CD14-positive monocyte (primary cell): ENCODE results near the gene LRR1. TPM values are rescaled to one million over a fixed set of nuclear protein-coding genes. Genes with fewer than 3 reads are reported as not detected.
A peak's percentile ranks its signal among the peaks of the same experiment; 100 is the strongest.

ENCODE experiments used
- DNase-seq, 3 donors: peaks; one replicate each; pipeline ENCODE4 v3.0.0-alpha.2; 2011 to 2022
- H2AFZ ChIP-seq: 2 replicates; pipeline ENCODE4 v1.6.0; 2012; ENCODE audit warnings: mild to moderate bottlenecking, low read depth, low read length, inconsistent platforms; ENCODE audit not compliant: insufficient read depth, poor library complexity, severe bottlenecking
- H3K27ac ChIP-seq, 2 donors: 1 replicate in 1 of 2; 2 replicates in 1 of 2; pipeline ENCODE4 v1.5.1; 2012 to 2013; ENCODE audit warnings: low read length in 2 of 2, control low read depth in 1 of 2, inconsistent platforms in 1 of 2, low read depth in 1 of 2, mild to moderate bottlenecking in 1 of 2
- H3K27me3 ChIP-seq, 2 donors: one replicate each; pipeline versions ENCODE4 v1.6.0 to v1.6.1; 2011 to 2013; ENCODE audit warnings: low read length in 2 of 2; ENCODE audit not compliant: control insufficient read depth in 2 of 2, insufficient read depth in 2 of 2
- H3K36me3 ChIP-seq, 2 donors: replicated peaks in 1 of 2; 1 replicate in 1 of 2; 2 replicates in 1 of 2; pipeline versions ENCODE4 v1.5.1 to v1.6.1; 2012 to 2013; ENCODE audit warnings: low read length in 2 of 2, control low read depth in 1 of 2, inconsistent platforms in 1 of 2, mild to moderate bottlenecking in 1 of 2; ENCODE audit not compliant: insufficient read depth in 2 of 2, control insufficient read depth in 1 of 2
- H3K4me1 ChIP-seq, 2 donors: 1 replicate in 1 of 2; 2 replicates in 1 of 2; pipeline versions ENCODE4 v1.5.1 to v1.6.1; 2012 to 2013; ENCODE audit warnings: low read length in 2 of 2, control low read depth in 1 of 2, inconsistent platforms in 1 of 2, mild to moderate bottlenecking in 1 of 2, moderate library complexity in 1 of 2; ENCODE audit not compliant: insufficient read depth in 2 of 2, control insufficient read depth in 1 of 2
- H3K4me2 ChIP-seq: replicated peaks from 2 replicates; pipeline ENCODE3; 2012; ENCODE audit warnings: low read length, moderate library complexity, mild to moderate bottlenecking; ENCODE audit not compliant: poor library complexity, severe bottlenecking; ENCODE audit errors: extremely low read depth
- H3K4me3 ChIP-seq, 3 experiments: fragments of 200-600 bp in 1 of 3; sonication (generic) in 1 of 3; replicated peaks in 1 of 3; 1 replicate in 2 of 3; 2 replicates in 1 of 3; pipeline ENCODE4 v1.5.1; 2011 to 2013; ENCODE audit warnings: low read length in 3 of 3, mild to moderate bottlenecking in 3 of 3, control low read depth in 2 of 3, low read depth in 2 of 3, inconsistent platforms in 1 of 3, moderate library complexity in 1 of 3
- H3K79me2 ChIP-seq: 2 replicates; pipeline ENCODE4 v1.6.0; 2012; ENCODE audit warnings: mild to moderate bottlenecking, control low read depth, inconsistent platforms, low read length, moderate library complexity; ENCODE audit not compliant: insufficient read depth
- H3K9ac ChIP-seq: 2 replicates; pipeline ENCODE4 v1.6.0; 2017; ENCODE audit warnings: low read length, mild to moderate bottlenecking; ENCODE audit not compliant: insufficient read depth, poor library complexity, severe bottlenecking
- H3K9me3 ChIP-seq, 2 donors: replicated peaks in 1 of 2; 1 replicate in 1 of 2; 2 replicates in 1 of 2; pipeline versions ENCODE4 v1.5.1 to v1.6.1; 2012 to 2013; ENCODE audit warnings: low read length in 2 of 2, control low read depth in 1 of 2; ENCODE audit not compliant: control insufficient read depth in 1 of 2, insufficient read depth in 1 of 2
- H4K20me1 ChIP-seq: 2 replicates; pipeline ENCODE4 v1.6.0; 2012; ENCODE audit warnings: mild to moderate bottlenecking, low read length, control low read depth, moderate library complexity; ENCODE audit not compliant: insufficient read depth
- H3K27ac Mint-ChIP-seq, 7 donors: one replicate each; pipeline ENCODE4 v1.8.0; 2020; ENCODE audit warnings: mild to moderate bottlenecking in 7 of 7, mixed read lengths in 7 of 7, moderate library complexity in 6 of 7, inconsistent platforms in 2 of 7
- H3K27me3 Mint-ChIP-seq, 3 donors: one replicate each; pipeline ENCODE4 v1.8.0; 2021 to 2022; ENCODE audit warnings: low read depth in 3 of 3, mild to moderate bottlenecking in 3 of 3, mixed read lengths in 3 of 3, moderate library complexity in 3 of 3, inconsistent platforms in 1 of 3
- H3K36me3 Mint-ChIP-seq, 2 donors: one replicate each; pipeline ENCODE4 v1.8.0; 2020; ENCODE audit warnings: mixed read lengths in 2 of 2, inconsistent platforms in 1 of 2, mild to moderate bottlenecking in 1 of 2
- H3K4me1 Mint-ChIP-seq: one replicate; pipeline ENCODE4 v1.8.0; 2020; ENCODE audit warnings: mild to moderate bottlenecking, mixed read lengths
- H3K4me3 Mint-ChIP-seq, 2 donors: one replicate each; pipeline ENCODE4 v1.8.0; 2020; ENCODE audit warnings: mild to moderate bottlenecking in 2 of 2, mixed read lengths in 2 of 2, moderate library complexity in 1 of 2
- H3K9me3 Mint-ChIP-seq, 7 donors: one replicate each; pipeline ENCODE4 v1.8.0; 2020 to 2022; ENCODE audit warnings: mixed read lengths in 7 of 7, mild to moderate bottlenecking in 6 of 7, moderate library complexity in 6 of 7, inconsistent platforms in 2 of 7
- CTCF ChIP-seq: fragments of 200-600 bp; IDR thresholded peaks from one replicate; pipeline ENCODE4 v1.8.0; 2022; ENCODE audit warnings: antibody characterized with exemption, mild to moderate bottlenecking
- WGBS: methylation state at CpG from one replicate; pipeline ENCODE4 v1.1.5; 2013; ENCODE audit warnings: missing lambda C conversion rate; ENCODE audit not compliant: insufficient coverage; 5-methylcytosine and 5-hydroxymethylcytosine counted together
- intact Hi-C, 2 donors: fragments of 100-400 bp; cut with micrococcal nuclease; formaldehyde crosslinking; loops; one replicate each; pipeline versions ENCODE4 v1.15.0 to v1.15.1; 2023
- polyA plus RNA-seq, 3 donors: library from polyadenylated mRNA; depleted of rRNA in 1 of 3; unstranded in 2 of 3; stranded (reverse) in 1 of 3; fragments of 300-500 nt in 2 of 3; fragments of >200 nt in 1 of 3; fragmentation: Illumina TruSeq in 2 of 3; gene quantifications; 1 replicate in 2 of 3; 2 replicates in 1 of 3; pipeline ENCODE4 v1.2.3, GENCODE V29; 2012 to 2021

Gene LRR1
- polyA plus RNA-seq, 3 donors = 3.4 to 12.7 (median 10.5) TPM

DNA sequence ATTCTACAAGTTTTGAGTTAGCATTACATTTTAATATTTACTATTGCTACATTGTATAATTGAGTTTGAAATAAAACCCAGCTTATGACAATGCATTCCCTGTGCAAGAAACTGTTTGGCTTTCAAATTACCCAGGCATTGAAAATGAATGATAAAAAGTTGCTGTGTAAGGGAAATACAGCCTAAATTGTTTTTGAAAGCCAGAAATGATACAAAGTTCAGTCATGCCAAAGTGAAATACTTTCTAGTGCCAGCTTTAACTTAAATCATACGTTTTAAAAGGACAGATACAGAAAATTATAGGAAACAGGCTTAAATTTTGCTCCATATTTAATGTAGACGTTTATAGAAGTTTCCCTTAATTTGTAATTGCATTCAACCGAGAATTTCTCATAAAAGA, 24.6 kb downstream of the LRR1 start:
- intact Hi-C loops = loop anchor here (5.0 kb wide), 2 partner anchors 36 to 144 kb away; partner anchors contain the start of genes RPS29 (in 2 of the 2) and KLHDC2 (in 1 of the 2)

More for the DNA sequence above, 24.6 kb downstream of the LRR1 start:
- Histone ChIP-seq H3K4me1 (peaks cover 30 to 51% of the 10 kb centered on the region in 2 donors), H3K27me3 (no peaks in the 10 kb centered on the region), H3K27ac (peak overlapping the region in 1 of 2 donors; percentile 94), H3K9ac (no peak overlapping the region), H3K36me3 (peaks cover 5 to 7% of the 10 kb centered on the region in 2 donors), H3K4me2 (peak overlapping the region; percentile 78), H3K9me3 (no peaks in the 10 kb centered on the region), H3K4me3 (peak overlapping the region in 1 of 3 experiments; percentile 78), H3K79me2 (peaks cover 76% of the 10 kb centered on the region), H2AFZ (no peak overlapping the region), H4K20me1 (peaks cover 47% of the 10 kb centered on the region)
- H3K4me1 Mint-ChIP-seq = peaks cover 46% of the 10 kb centered on the region
- no peak for TF ChIP-seq CTCF
- no CpG with 5 or more reads among the region's 3 CpGs for WGBS
- H3K36me3 Mint-ChIP-seq = peaks cover 17 to 32% of the 10 kb centered on the region in 2 donors
- DNase-seq = no peak
- peak overlapping the region in 1 of 7 donors; percentile 57 for H3K27ac Mint-ChIP-seq
- no peaks in the 10 kb centered on the region for H3K27me3 Mint-ChIP-seq
- H3K4me3 Mint-ChIP-seq = no peak overlapping the region
- H3K9me3 Mint-ChIP-seq = peaks cover 0 to 2% (median 0%) of the 10 kb centered on the region in 7 donors
